Sigmoid colon (tissue), 4 donors: Measurements from ENCODE around the gene TSEN34.

ENCODE experiments used
- CTCF ChIP-seq, 4 experiments: fragments of 450-650 bp in 3 of 4; fragments of 200-600 bp in 1 of 4; IDR thresholded peaks; one replicate each; pipeline ENCODE4 v1.5.1; 2016 to 2019; ENCODE audit warnings: antibody characterized with exemption in 4 of 4, mild to moderate bottlenecking in 3 of 4, moderate library complexity in 2 of 4
- EP300 ChIP-seq, 4 donors: sonication (generic); formaldehyde crosslinking; IDR thresholded peaks; one replicate each; pipeline ENCODE4 v1.6.1; 2017; ENCODE audit warnings: antibody characterized with exemption in 4 of 4
- POLR2A ChIP-seq, 2 donors: fragments of 450-650 bp; IDR thresholded peaks; one replicate each; pipeline ENCODE4 v1.6.1; 2016; ENCODE audit warnings: antibody characterized with exemption in 2 of 2, mild to moderate bottlenecking in 2 of 2, moderate library complexity in 2 of 2
- POLR2AphosphoS5 ChIP-seq, 4 donors: sonication (generic); formaldehyde crosslinking; IDR thresholded peaks; one replicate each; pipeline ENCODE4 v1.6.1; 2017; ENCODE audit warnings: antibody characterized with exemption in 4 of 4

DNA sequence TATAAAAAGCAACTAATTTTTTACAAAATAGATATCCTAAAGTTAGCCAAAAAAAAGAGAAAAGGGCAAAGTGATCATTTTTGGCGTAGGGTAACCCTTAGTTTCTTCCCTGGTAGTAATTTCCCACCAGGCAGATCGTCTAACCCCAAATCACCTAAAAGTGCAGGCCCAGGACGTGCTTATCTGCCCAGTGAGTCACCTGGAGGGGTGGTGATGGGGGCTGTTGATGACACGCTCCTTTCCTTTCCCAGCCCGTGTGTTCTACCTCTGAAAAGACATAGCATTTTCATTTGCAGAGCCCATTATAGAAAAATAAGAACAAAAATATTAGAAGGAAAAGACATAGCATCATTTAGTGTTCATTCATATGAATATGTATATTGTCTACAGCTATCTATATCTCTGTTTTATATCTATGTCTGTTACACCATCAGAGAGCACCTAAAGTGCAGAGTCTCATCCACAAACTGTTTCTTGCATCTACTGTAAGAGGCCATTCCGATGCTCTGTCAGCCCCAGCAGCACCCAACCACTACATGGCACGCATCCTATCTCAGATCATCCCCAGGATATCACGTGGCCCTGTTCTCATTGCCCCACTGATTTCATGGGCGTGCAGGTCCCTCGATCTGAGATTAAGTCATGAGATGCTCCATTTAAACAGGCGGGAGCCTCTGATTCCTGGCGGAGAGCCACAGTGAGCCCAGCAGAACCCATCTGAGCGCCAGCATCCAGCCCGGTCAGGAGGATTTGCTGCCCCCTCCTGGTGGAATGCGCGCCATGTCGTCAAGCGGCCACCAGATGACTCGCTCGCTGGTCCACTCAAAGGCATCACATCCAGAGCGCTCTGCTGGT is 40.2 kb downstream of the TSEN34 start:
- TF ChIP-seq CTCF (IDR thresholded peaks at IDR 0.05) (peak; percentile 76 to 89 (median 82)), EP300 (IDR thresholded peaks at IDR 0.05) (no peak), POLR2A (IDR thresholded peaks at IDR 0.05) (no peak), POLR2AphosphoS5 (IDR thresholded peaks at IDR 0.05) (peak in 1 of 4 donors; percentile 33)
